Activated CD8-positive, alpha-beta memory T cell treated with anti-CD3 and anti-CD28 coated beads for 24 hours (primary cell): ENCODE results near the gene PYGB.

Source experiments
- DNase-seq: peaks from one replicate; pipeline ENCODE4 v3.0.0-alpha.2; 2020

Gene PYGB

DNA sequence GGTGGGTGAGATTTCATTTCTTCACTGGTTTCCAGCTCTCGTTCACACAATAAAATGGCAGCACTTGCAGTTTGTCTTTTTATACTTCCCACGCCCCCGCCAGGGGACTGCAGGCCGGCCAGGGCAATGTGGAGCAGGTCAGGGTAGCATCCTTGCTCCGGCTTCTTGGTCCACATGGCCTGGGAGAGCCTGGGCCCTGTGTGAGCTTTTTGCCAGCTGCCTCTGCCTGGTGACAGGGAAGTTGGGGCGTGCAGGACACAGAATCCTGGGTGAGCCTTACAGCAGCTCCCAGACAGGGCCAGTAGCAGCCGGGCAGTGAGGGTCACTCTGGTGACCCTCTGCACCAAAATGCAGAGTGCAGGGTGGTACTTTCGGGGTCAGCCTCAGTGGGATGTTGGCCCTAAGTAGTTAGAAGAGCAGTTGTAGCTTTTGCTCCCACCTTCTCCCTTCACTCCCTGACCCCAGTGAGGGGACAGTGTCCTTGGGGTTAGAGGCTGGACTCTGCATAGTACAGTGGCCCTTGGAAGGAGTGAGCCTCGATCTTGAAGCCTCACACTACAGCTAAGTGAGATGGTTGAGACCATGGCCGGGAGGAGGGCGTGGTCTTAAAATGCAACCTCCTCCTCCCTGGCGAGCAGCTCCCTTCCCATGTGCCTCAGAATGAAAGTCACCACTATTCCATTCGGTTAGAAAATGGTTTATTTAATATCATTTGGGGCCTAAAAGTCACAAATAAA lies 23.8 kb downstream of the PYGB start:
- DNase-seq, result no peak

DNA sequence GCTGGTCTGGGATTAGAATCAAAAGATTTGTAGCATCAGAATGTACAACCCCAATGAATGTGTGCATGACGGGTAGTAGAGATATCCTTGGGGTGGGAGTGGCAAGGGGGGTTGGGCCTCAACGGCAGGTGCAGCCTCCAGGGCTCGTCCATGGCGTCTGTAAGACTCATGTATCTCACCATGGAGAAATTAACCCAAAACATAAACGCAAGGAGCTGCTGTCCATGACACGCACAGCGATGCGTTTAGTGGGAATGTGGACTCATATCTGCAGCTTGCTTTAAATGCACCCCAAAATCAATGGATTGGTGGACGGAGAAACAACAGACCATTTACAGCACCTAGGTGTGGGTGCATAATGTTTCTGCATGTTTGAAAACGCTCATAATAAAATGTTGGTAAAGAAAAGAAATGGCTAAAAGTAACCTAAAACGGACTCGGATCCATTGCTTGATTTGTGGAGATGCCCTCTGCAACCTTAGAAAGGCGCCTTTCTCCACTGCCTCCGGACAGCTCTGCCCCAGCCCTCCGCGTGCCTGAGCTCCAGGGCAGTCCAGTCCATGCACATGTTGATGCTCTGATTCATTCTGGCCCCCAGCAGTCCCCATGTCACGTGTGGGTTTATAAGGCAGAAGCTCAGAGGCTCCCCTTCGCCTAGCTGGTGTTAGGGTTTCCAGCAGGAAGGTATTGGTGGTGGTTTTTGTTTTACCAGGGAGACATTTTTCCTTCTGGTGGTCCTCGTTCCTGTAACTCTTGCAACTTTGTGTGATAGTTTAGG lies 24.5 kb downstream of the PYGB start:
- DNase-seq, result no peak

DNA sequence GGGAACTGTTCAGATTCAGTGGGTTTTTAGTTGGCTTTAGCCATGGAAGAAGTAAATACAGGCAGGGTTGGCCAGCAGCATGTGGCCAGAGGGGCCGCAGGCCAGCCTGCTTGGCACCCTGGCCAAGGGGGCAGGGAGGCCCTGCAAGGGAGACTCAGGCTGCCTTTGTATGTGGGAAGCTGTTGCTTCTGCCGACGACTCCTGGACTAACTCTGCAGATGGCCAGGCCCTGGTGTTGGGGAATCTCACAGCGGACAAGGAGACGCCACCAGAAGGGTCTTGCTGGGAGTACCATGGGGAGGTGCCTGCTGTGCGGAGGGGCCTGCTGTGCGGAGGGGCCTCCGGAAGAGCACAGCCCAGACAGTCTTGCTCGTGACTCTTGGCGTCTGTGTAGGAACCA lies 25.2 kb downstream of the PYGB start:
- no peak for DNase-seq

DNA sequence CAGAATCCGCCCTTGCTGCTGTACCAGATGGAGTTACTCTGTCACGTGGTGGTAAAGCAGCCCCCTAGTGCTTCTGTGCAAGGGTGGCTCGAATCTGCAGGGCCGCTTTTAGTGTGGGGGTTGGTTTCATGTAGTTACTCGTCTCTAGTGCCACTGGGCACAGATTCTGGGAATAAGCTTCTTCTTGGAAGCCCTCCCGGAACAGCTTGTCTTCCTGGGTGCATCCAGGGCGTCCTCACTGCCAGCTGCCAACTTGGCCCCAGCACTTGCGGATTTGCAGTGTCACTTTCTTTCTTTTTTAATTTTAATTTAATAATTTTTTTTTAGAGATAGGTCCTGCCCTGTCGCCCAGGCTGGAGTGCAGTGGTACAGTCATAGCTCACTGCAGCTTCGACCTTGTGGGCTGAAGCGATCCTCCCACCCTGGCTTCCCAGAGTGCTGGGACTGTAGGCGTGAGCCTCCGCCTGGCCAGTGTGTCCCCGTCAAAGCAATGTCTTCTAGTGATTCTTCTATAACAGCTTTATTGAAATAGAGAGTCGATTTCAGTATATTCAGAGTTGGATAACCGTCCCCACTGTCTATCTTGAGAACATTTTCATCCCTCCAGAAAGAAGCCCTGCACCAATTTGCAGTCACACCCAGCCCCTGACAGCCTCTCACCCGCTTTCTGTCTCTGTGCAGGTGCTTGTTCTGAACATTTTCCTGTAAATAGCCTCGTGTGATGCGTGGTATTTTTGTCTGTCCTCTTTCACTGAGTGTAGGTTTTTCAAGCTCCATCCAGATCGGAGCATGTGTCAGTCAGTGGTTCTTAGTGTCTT lies 25.9 kb downstream of the PYGB start:
- no peak for DNase-seq

DNA sequence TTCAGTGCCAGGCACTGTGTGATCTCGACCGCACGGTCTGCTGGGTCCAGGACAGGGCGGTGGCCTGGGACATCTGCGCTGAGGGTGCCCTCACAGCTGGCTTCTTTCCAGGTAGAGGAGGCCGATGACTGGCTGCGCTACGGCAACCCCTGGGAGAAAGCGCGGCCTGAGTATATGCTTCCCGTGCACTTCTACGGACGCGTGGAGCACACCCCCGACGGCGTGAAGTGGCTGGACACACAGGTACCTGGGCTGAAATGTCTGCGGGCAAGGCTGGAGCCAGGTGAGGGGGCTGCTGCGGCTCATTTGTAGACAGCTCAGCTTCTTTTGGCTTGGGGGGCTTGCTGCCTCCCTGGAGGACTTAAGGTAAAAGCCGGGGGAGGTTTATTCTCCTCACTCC lies 26.6 kb downstream of the PYGB start:
- DNase-seq, result no peak

DNA sequence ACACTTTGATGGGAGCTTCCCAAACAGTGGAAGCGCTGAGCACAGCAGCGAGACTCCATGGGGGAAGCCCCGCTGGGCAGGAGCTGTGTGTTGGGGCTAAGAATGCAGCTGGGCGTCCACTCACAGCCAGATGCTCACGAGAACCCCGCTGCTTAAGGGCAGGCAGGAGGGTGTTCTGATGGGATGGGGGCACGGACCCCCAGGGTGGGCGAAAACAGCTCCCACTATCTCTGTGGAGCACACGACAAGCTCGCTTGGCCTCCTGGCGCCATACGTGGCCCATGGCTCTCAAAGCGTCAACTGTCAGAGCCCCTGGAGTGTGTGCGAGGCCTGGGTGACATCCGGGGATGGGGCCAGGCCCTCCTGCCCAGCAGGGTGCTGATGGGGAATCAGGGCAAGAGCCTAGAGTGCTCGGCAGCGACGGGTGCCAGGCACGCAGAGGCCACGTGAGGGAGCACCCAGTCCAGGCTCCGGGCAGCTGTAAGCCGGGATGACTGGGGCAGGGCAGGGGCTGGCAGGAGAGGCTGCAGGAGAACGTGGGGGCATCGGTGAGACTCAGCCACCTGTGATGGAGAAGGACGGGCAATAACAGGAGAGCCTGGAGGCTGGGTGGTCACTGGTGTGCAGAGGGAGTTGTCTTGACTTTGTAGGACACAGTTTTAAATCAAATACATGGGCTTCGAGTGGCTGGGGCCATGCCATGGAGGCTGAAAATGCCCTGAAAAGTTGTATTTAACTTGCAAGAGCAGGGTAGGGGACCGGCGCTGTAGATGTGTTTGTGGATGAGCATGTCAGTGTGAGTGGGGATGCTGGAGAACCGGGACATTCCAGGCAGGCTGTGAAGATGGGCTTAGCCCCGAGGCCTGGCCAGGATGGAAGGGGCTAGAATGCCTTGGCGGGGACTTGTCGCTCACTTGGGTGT lies 27.3 kb downstream of the PYGB start:
- DNase-seq, result no peak

DNA sequence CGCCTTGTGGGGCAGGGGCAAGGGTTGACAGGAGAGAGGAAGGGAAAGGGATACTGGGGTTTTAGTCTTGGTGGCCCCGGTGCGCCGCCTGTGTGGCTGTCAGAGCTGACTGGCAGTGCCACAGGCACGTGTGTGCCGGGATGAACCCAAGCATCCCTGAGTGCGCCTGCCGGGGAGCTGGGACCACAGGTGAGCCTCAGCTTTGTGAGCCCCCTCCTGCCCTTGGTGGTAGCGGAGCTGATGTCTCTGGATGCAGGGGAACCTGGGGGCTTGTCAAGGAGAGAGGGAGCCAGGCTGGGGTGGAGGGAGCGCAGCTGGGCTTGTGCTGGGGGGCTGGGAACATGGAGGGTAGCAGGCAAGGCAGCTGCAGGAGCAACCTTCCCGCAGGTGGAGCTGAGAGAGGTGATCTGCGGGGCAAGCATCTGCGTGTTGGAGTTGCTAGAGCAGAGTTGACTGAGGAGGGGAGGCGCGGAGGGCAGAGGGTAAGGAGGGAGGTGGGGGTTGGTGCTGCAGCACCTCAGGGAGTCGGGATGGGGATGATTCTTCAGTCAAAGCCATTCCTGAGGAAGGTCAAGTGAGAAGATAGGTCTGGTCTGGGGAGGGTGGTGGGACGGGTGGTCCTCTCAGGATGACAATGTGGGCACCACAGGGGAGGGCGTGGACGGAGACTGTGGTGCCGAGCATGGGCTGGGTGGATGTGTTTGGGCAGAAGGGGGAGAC lies 28.1 kb downstream of the PYGB start:
- no peak for DNase-seq

DNA sequence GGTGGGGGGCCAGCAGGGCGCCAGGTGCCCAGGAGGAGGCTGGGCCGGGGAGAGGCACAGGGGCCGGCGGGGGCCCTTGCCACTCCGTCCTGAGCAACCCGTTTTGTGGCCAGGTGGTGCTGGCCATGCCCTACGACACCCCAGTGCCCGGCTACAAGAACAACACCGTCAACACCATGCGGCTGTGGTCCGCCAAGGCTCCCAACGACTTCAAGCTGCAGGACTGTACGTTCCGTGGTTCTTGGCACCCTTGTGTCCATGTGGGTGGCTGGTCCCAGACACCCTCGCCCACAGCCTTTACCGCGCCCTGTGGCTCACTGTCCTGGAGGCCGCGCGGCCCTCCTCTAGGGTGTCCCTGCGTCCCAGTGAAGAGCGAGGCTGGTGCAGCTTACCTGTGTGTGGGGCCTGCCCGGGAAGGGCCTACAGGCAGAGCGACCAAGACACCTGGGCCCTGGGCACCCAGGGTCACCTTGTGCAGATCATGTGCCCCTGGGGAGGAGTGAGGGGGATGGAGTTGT lies 28.7 kb downstream of the PYGB start:
- no peak for DNase-seq

DNA sequence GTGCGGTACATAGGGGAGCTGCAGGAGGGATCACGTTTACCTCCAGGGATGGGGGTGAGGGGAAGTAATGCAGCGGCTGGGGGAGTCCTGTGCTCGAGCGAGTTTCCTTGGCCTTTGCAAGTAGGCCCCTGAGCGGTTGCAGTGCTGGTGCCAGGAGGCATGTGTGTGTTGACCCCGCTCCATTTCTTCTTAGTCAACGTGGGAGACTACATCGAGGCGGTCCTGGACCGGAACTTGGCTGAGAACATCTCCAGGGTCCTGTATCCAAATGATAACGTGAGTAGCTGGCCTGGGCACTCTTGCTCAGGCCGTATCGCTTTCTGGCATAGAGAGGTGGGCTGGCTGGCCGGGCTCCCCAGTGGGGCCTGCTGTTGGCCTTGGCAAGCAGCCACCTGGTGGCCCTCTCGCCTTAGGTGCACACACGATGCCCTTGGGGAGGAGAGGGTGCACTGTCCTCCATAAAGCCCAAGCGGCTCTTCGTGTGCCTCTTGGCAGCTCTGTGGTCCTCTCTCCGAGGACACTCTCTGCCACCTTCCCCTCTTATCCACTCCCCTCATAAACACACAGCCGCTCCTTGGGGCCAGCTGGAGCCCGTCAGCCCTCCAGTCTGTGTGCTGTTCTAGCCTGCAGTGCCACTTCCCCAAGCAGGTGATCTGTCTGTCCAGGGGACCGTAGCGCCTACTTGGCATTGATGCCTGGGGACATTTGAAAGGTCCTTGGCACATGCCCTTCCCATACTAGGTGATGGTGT lies 29.3 kb downstream of the PYGB start:
- no peak for DNase-seq

DNA sequence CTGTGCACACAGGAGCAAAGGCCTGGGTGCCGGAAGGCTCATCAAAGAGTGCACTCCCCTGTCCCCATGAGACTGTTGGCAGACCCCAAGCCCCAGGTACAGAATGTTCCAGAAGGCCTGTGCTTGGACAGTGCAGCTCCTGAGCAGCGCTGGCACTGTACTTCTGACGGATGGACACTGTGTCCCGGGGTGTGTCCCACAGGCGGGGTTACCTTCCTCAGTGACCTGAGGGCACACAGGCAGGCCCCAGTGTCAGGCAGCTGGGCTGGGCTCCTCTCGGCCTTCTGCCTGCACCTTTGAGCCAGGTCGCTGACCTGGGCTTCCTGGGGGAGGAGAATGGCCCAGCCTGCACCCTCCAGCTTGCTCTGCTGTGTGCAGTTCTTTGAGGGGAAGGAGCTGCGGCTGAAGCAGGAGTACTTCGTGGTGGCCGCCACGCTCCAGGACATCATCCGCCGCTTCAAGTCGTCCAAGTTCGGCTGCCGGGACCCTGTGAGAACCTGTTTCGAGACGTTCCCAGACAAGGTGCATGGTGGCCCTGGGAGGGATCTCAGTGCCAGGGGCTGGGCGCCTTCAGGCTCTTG lies 30.1 kb downstream of the PYGB start:
- DNase-seq, result no peak

DNA sequence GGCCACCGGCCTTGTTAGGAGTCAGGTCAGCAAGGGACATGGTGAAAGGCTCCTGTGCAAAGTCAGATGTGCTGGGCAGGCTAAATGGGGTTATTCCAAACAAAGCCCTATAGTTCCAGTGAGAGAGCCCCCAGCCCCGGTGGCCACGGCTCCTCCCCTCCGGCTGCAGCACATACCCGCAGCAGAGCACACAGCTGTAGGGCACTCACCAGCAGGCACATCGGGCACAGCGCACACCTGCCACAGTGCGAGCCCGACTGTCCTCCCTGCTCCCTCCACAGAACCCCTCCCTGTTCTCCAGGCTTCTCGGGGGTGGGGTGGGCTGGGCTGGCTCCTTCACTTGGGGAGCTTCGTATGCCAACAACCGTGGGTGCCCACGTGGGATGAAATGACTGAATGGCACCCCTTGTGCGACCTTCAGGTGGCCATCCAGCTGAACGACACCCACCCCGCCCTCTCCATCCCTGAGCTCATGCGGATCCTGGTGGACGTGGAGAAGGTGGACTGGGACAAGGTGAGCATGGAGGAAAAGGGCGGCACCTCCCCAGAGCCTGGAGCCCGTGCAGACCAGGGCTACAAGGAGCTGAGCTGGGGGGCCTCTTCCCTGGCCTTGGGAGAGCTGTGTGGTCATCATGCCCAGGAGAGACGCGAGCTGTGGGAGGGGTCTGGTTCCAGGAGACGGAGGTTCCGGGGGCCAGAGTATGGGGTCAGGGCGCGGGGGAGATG lies 30.9 kb downstream of the PYGB start:
- DNase-seq, result no peak

DNA sequence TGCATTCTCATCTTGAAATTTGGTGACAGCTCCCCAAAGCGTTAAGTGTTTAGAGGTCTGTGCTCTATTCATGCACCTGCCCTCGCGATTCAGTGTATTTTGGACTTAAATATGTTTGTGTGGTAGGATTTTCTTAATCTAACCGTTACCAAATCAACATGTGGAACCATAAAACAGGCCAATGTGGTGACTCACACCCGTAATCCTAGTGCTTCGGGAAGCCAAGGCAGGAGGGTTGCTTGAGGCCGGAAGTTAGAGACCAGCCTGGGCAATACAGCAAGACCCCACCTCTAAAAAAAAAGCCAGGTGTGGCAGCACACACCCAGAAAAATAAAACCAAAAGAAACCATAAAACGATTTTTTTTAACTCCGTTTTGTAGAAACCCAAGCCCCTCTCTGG lies 31.5 kb downstream of the PYGB start:
- DNase-seq, result no peak

DNA sequence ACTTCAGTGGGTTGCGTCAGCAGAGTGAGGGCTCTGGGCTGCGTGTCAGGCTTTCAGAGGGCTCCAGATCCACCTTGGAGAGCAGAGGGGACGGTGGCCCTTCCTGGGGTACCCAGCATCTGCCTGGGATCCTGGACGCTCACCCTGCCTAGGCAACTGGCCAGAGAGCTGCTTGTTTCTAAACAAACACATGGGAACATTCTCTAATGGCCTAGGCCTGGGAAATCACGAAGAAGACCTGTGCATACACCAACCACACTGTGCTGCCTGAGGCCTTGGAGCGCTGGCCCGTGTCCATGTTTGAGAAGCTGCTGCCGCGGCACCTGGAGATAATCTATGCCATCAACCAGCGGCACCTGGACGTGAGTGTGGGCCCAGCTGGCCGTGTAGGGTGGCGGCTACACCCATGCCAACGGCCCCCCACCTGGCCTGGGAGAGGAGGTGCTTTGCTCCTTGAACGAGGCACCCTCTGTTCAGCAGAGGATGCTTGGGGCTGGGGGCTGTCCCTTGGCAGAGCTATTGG lies 32.2 kb downstream of the PYGB start:
- DNase-seq, result no peak

DNA sequence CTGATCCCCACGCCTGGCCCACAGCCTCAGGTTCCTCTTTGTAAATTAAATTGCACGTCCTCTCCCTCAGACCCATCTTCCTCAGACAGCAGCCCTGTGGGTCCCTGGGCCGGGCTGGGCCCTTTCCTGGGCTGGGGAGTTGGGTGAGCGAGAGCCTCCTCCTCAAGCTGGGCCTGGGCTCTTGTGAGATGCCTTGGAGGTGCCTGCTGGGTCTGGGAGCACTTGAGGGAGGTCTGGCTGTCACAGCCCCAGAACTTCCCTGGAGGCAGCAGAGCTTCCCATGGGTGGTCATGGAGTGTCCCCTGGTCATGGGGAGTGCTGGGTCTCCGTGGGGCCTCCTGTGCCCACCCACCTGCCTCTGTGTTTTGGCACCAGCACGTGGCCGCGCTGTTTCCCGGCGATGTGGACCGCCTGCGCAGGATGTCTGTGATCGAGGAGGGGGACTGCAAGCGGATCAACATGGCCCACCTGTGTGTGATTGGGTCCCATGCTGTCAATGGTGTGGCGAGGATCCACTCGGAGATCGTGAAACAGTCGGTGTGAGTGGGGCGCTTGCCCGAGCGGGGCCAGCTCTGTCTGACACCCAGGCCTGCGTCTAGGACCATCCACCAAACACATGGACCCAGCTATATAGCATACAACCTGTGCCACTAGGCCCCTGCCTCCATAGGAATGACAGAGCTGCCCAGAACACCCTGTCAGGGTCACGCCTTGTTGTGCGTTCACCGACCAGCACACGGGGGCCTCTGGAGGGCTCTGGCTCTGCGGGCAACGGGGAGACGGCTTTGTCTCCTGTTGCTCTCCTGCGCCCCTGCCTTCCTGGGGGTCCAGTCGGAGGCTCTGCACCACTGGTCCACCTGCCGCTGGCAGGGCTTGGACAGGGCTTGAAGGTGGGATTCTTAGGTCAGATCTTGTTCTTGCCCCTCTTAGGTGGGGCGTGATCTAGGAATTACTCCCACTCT lies 33.0 kb downstream of the PYGB start:
- DNase-seq, result no peak

DNA sequence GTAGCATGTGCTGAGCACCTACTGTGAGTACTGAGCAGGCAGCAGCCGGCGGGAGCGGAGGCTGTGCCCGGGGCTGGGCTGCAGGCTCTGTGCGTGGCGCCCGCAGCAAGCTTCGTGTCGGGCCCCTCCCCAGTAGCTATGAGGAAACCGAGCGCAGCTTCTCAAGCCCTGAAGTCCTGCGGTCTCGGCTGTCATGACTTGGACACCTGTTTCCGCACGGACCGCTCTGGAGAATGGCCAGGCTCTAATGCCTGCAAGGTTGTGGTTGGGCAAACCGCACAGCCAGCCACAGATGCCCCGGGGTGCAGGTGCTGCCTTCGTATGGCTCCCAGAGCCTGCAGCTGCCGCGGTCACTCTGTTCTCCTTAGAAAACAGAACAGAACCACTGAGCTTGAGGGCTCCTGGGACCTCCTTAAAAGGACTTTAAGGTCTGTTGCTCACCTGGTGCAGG lies 33.7 kb downstream of the PYGB start:
- DNase-seq, result no peak

DNA sequence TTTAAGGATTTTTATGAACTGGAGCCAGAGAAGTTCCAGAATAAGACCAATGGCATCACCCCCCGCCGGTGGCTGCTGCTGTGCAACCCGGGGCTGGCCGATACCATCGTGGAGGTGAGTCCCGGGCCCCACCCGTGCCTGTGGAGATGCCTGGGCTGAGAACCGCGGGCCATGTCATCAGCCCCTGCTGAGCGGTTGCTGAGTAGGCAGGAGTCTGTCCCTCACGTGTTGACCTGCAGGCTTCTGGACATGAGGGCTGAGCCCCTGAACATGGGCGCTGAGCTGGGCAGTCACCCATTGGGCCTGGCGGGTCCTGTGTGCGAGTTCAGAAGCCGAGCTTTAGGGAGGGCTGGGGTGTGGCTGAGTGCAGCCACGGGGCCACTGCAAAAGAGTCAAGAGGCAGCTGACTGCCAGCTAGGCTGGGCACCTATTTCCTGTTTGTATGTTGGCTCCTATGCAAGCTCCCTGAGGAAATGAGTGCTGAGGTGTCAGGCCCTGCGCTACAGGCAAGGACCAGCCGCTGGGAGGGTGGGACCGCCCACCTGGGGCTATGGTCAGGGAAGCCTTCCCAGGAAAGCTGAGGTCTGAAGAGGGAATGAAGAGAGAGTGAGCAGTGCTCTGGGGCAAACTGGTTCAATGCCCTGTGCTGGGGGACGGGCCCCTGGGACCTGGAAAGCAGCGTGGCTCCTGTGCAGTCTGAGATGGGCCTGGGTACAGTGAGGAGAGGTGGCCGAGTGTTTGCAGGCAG lies 34.3 kb downstream of the PYGB start:
- DNase-seq, result no peak

DNA sequence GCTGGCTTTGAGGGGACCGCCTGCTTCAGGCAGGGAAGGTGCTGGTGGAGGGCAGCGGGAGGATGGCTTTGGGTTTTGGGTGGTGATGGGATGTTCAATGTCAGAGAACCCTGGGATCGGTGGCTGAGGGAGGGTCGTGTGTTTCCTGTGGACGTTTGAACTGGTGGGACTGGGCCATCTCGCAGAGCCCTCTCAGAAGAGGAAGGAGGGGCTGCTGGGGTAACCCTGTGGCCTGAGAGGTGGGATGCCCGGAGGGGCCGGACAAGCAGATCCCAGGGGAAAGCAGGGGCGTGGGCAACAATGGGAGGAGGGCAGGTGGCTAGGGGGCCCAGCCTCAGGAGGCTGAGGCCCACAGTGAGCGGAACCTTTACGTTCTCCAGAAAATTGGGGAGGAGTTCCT lies 34.9 kb downstream of the PYGB start:
- no peak for DNase-seq
